T-helper 1 cell treated with Interleukin-12 subunit alpha and Interleukin-12 subunit beta and Interleukin-4 antibody, amounts not matched to agents 30 μg/mL and 1 μg/mL, for 36 hours (primary cell): ENCODE measurements around the gene LTBP1.

Experiments used
- H3K27ac Mint-ChIP-seq: one replicate; pipeline ENCODE4 v1.8.0; 2021; ENCODE audit warnings: mild to moderate bottlenecking, mixed read lengths
- H3K27me3 Mint-ChIP-seq: one replicate; pipeline ENCODE4 v1.8.0; 2021; ENCODE audit warnings: low read depth, mixed read lengths
- H3K36me3 Mint-ChIP-seq: one replicate; pipeline ENCODE4 v1.8.0; 2021; ENCODE audit warnings: low read depth, mixed read lengths
- H3K4me1 Mint-ChIP-seq: one replicate; pipeline ENCODE4 v1.8.0; 2021; ENCODE audit warnings: low read depth, mixed read lengths
- H3K4me3 Mint-ChIP-seq: one replicate; pipeline ENCODE4 v1.8.0; 2021; ENCODE audit warnings: mild to moderate bottlenecking, moderate library complexity, mixed read lengths
- H3K9me3 Mint-ChIP-seq: one replicate; pipeline ENCODE4 v1.8.0; 2021; ENCODE audit warnings: mixed read lengths

The LTBP1 gene

DNA sequence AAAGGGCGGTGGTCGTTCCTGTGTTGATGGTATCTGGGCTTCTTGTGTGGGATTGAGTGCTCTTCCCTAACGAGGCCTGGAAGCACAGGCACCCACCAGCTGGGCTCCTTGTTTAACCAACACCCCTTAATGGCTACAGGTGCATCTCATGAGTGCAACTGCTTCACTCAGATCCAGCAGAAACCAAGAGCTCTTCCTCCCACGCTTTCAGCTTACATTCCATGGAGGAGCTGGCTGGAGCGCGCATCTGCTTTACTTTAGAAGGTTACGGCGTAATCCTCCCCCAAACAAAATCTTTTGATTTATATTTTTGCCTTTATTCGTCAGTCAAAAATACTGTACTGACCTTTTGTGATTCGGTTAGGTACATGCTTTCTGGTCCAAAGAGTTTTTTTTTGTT, 174.7 kb downstream of the LTBP1 start:
- peaks cover 3% of the 10 kb centered on the region for H3K27me3 Mint-ChIP-seq
- H3K4me3 Mint-ChIP-seq: no peak overlapping the region
- no peaks in the 10 kb centered on the region for H3K36me3 Mint-ChIP-seq
- H3K9me3 Mint-ChIP-seq: no peaks in the 10 kb centered on the region
- H3K27ac Mint-ChIP-seq: no peak overlapping the region
- H3K4me1 Mint-ChIP-seq: no peaks in the 10 kb centered on the region

- H3K4me1 Mint-ChIP-seq: no peaks in the 10 kb centered on the region
- no peaks in the 10 kb centered on the region for H3K36me3 Mint-ChIP-seq
- H3K27ac Mint-ChIP-seq: no peak overlapping the region
- H3K27me3 Mint-ChIP-seq: no peaks in the 10 kb centered on the region
- H3K9me3 Mint-ChIP-seq: no peaks in the 10 kb centered on the region
- H3K4me3 Mint-ChIP-seq: no peak overlapping the region
Measured at GRCh38 chr2:33121925-33122324, 175.2 kb downstream of the LTBP1 start.

- H3K27ac Mint-ChIP-seq: no peak overlapping the region
- no peak overlapping the region for H3K4me3 Mint-ChIP-seq
- H3K9me3 Mint-ChIP-seq: no peaks in the 10 kb centered on the region
- no peaks in the 10 kb centered on the region for H3K36me3 Mint-ChIP-seq
- no peaks in the 10 kb centered on the region for H3K4me1 Mint-ChIP-seq
- peaks cover 3% of the 10 kb centered on the region for H3K27me3 Mint-ChIP-seq
Measured at GRCh38 chr2:33122726-33123125, 176.0 kb downstream of the LTBP1 start.

DNA sequence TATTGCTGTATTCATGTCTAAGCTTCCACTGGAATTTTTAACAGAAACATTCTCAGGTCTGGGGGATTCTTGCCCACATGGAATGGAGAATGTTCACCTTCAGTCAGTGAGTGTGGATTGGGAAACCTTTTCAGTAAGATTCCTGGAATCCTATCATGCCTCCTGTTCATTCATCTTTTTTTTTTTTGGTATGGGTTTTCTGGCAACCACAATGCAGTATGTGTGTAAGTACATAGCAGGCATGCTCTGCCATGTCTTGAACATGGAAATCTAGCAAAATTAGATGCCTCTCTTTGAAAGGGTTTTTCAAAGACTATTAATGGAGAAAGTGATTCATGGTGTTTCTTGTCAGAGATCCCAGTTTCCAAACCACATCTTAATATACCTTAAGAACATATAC, 176.5 kb downstream of the LTBP1 start:
- no peaks in the 10 kb centered on the region for H3K36me3 Mint-ChIP-seq
- H3K4me1 Mint-ChIP-seq: no peaks in the 10 kb centered on the region
- H3K9me3 Mint-ChIP-seq: no peaks in the 10 kb centered on the region
- H3K27ac Mint-ChIP-seq: no peak overlapping the region
- H3K27me3 Mint-ChIP-seq: peaks cover 6% of the 10 kb centered on the region
- H3K4me3 Mint-ChIP-seq: no peak overlapping the region

- no peak overlapping the region for H3K4me3 Mint-ChIP-seq
- peaks cover 6% of the 10 kb centered on the region for H3K27me3 Mint-ChIP-seq
- no peak overlapping the region for H3K27ac Mint-ChIP-seq
- no peaks in the 10 kb centered on the region for H3K9me3 Mint-ChIP-seq
- H3K4me1 Mint-ChIP-seq: no peaks in the 10 kb centered on the region
- no peaks in the 10 kb centered on the region for H3K36me3 Mint-ChIP-seq
Measured at GRCh38 chr2:33126552-33126951, 179.8 kb downstream of the LTBP1 start.

GRCh38 chr2:33126958-33127357, 180.2 kb downstream of the LTBP1 start:
- no peak overlapping the region for H3K4me3 Mint-ChIP-seq
- peaks cover 6% of the 10 kb centered on the region for H3K27me3 Mint-ChIP-seq
- no peak overlapping the region for H3K27ac Mint-ChIP-seq
- no peaks in the 10 kb centered on the region for H3K36me3 Mint-ChIP-seq
- no peaks in the 10 kb centered on the region for H3K9me3 Mint-ChIP-seq
- no peaks in the 10 kb centered on the region for H3K4me1 Mint-ChIP-seq

GRCh38 chr2:33129263-33130053, 182.7 kb downstream of the LTBP1 start:
- H3K27me3 Mint-ChIP-seq: peaks cover 6% of the 10 kb centered on the region
- H3K27ac Mint-ChIP-seq: no peak overlapping the region
- no peaks in the 10 kb centered on the region for H3K9me3 Mint-ChIP-seq
- H3K4me3 Mint-ChIP-seq: no peak overlapping the region
- no peaks in the 10 kb centered on the region for H3K36me3 Mint-ChIP-seq
- H3K4me1 Mint-ChIP-seq: no peaks in the 10 kb centered on the region

DNA sequence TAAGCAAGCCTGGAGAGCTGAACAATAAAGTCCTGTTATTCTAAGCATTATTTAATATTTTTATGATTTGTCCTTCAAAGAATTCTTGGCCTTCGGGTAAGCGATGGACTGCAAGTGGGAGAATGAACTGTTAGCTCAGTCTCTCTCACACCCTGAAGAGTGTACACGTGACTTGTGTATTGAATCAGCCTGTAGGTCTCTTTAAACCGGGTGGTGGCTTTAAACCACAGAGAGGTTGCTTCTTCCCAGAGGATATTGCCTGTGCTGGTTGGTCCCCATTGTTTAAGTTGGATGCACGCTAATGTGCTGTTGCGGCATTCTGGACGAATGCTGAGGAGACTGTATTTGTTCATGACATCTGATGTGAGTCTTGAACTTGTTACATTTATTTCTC, 183.3 kb downstream of the LTBP1 start:
- Mint-ChIP-seq H3K36me3 (no peaks in the 10 kb centered on the region), H3K27me3 (peaks cover 10% of the 10 kb centered on the region), H3K4me1 (no peaks in the 10 kb centered on the region), H3K9me3 (no peaks in the 10 kb centered on the region), H3K27ac (no peak overlapping the region), H3K4me3 (no peak overlapping the region)

- Mint-ChIP-seq H3K9me3 (no peaks in the 10 kb centered on the region), H3K4me1 (no peaks in the 10 kb centered on the region), H3K36me3 (no peaks in the 10 kb centered on the region), H3K4me3 (no peak overlapping the region), H3K27me3 (peaks cover 10% of the 10 kb centered on the region), H3K27ac (no peak overlapping the region)
Measured at GRCh38 chr2:33130544-33130943, 183.8 kb downstream of the LTBP1 start.

DNA sequence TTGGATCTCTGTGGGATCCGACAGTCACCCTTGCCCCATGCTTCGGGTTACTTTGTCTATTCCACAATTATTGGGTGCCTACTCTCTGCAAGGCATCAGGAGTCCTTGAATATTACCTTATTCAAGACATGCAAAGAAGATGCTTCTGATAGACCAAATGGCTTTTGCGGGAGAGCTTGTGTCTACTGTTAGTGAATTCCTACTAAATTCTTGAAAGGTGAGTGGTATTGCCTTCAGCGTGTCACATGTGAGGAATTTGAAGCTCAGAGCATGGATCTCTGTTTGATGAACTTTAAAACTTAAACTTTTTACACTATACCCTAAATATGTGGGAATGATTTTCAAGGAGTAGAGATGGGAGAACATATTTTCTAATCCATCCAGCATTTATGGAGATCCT, 184.4 kb downstream of the LTBP1 start:
- Mint-ChIP-seq H3K9me3 (no peaks in the 10 kb centered on the region), H3K36me3 (no peaks in the 10 kb centered on the region), H3K4me1 (no peaks in the 10 kb centered on the region), H3K27ac (no peak overlapping the region), H3K27me3 (peaks cover 10% of the 10 kb centered on the region), H3K4me3 (no peak overlapping the region)

DNA sequence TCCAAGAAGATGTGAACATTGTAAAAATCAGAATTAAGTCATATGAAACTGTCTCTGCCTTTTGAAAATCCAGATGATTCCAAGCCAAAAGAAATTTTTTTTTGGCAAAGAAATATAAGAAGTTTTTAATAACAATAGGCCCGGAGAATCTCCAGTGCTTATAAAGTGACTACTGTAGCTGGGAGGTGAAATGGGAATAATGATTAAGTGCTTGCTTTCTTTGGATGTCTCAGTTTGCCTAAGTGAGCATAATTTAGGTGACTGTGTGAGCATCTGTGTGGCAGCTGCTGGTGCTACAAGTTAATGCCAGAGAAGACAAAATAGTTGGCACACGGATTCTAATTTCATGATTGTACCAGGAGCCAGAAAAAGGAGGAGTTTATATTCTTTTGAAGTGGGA, 185.0 kb downstream of the LTBP1 start:
- H3K4me1 Mint-ChIP-seq: peaks cover 2% of the 10 kb centered on the region
- no peak overlapping the region for H3K27ac Mint-ChIP-seq
- H3K4me3 Mint-ChIP-seq: no peak overlapping the region
- no peaks in the 10 kb centered on the region for H3K36me3 Mint-ChIP-seq
- no peaks in the 10 kb centered on the region for H3K9me3 Mint-ChIP-seq
- peaks cover 13% of the 10 kb centered on the region for H3K27me3 Mint-ChIP-seq

GRCh38 chr2:33133454-33133952, 186.8 kb downstream of the LTBP1 start:
- no peaks in the 10 kb centered on the region for H3K9me3 Mint-ChIP-seq
- no peak overlapping the region for H3K27ac Mint-ChIP-seq
- H3K36me3 Mint-ChIP-seq: no peaks in the 10 kb centered on the region
- peaks cover 2% of the 10 kb centered on the region for H3K4me1 Mint-ChIP-seq
- peaks cover 11% of the 10 kb centered on the region for H3K27me3 Mint-ChIP-seq
- no peak overlapping the region for H3K4me3 Mint-ChIP-seq

GRCh38 chr2:33134086-33134771, 187.5 kb downstream of the LTBP1 start:
- peaks cover 2% of the 10 kb centered on the region for H3K4me1 Mint-ChIP-seq
- peaks cover 11% of the 10 kb centered on the region for H3K27me3 Mint-ChIP-seq
- H3K27ac Mint-ChIP-seq: no peak overlapping the region
- H3K9me3 Mint-ChIP-seq: no peaks in the 10 kb centered on the region
- no peak overlapping the region for H3K4me3 Mint-ChIP-seq
- H3K36me3 Mint-ChIP-seq: no peaks in the 10 kb centered on the region

GRCh38 chr2:33134791-33135560, 188.2 kb downstream of the LTBP1 start:
- Mint-ChIP-seq H3K9me3 (no peaks in the 10 kb centered on the region), H3K27me3 (peaks cover 11% of the 10 kb centered on the region), H3K36me3 (no peaks in the 10 kb centered on the region), H3K4me3 (no peak overlapping the region), H3K27ac (no peak overlapping the region), H3K4me1 (peaks cover 2% of the 10 kb centered on the region)
